HG03342 (cell line): ENCODE data around the gene PGA4.

ENCODE experiments used
- ATAC-seq: cut with Tn5 transposase; IDR thresholded peaks from one replicate; pipeline ENCODE4 v1.9.1; 2021; ENCODE audit warnings: mild to moderate bottlenecking, moderate library complexity; ENCODE audit not compliant: unreplicated experiment

PGA4 gene

GRCh38 chr11:61277186-61278000, 55.2 kb downstream of the PGA4 start:
- no peak for ATAC-seq

GRCh38 chr11:61278001-61278470, 55.9 kb downstream of the PGA4 start:
- ATAC-seq = no peak

- ATAC-seq = no peak
Observed at GRCh38 chr11:61279934-61280659, 58.0 kb downstream of the PGA4 start.

- no peak for ATAC-seq
Observed at GRCh38 chr11:61280883-61281580, 58.9 kb downstream of the PGA4 start.
